ENCODE measurements around the gene TSPEAR.

DNA sequence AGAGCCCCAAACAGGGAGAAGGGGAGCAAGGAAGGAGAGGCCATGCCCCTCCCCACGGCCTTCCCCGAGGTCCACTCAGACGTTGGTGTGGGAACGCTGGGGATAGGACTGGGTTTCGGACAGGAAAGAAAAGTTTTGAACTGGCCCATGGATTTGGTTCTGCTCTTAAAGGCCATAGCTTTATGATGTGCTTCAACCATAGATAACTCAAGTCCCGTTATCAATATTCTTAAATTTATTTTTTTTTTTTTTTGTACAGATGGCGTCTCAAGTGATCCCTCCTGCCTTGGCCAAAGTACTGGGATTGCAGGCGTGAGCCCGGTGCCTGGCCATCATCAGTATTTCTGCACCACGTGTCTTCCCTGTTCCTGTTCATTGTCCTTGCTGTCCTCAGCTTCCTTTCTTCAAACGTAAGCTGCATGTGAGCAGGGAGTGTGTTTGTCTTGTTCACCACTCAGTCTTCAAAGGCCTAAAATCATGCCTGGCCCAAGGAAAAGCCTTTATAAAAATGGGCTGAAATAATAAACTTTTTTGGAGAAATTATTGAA, 170.6 kb downstream of the TSPEAR start:
- no peak for TF ChIP-seq HDGF (IDR thresholded peaks at IDR 0.05; ENCODE audit: borderline replicate concordance)
- TF ChIP-seq FOXM1 (IDR thresholded peaks at IDR 0.05; ENCODE audit: borderline replicate concordance) = no peak
- TF ChIP-seq BHLHE40 (IDR thresholded peaks at IDR 0.05; ENCODE audit: borderline replicate concordance) = no peak
- TF ChIP-seq, protein P1, sequence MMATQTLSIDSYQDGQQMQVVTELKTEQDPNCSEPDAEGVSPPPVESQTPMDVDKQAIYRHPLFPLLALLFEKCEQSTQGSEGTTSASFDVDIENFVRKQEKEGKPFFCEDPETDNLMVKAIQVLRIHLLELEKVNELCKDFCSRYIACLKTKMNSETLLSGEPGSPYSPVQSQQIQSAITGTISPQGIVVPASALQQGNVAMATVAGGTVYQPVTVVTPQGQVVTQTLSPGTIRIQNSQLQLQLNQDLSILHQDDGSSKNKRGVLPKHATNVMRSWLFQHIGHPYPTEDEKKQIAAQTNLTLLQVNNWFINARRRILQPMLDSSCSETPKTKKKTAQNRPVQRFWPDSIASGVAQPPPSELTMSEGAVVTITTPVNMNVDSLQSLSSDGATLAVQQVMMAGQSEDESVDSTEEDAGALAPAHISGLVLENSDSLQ (IDR thresholded peaks at IDR 0.05) = no peak
- TF ChIP-seq FOXK2 (IDR thresholded peaks at IDR 0.05) = no peak
- TF ChIP-seq ZNF384 (IDR thresholded peaks at IDR 0.05) = no peak
- TF ChIP-seq ELF4 (IDR thresholded peaks at IDR 0.05) = no peak

Measured in HEK293T (cell line).